Measurements from ENCODE around the gene DGCR8.

- TF ChIP-seq SP1 (IDR thresholded peaks at IDR 0.05) (no peak), BHLHE40 (IDR thresholded peaks at IDR 0.05; ENCODE audit: borderline replicate concordance) (no peak), FOXM1 (IDR thresholded peaks at IDR 0.05; ENCODE audit: borderline replicate concordance) (no peak), TARDBP (IDR thresholded peaks at IDR 0.05) (no peak), ELF4 (IDR thresholded peaks at IDR 0.05) (no peak), FOXA1 (IDR thresholded peaks at IDR 0.05) (no peak), SUZ12 (IDR thresholded peaks at IDR 0.05) (no peak), HDGF (IDR thresholded peaks at IDR 0.05; ENCODE audit: borderline replicate concordance) (no peak), ARNT (IDR thresholded peaks at IDR 0.05) (no peak), PKNOX1 (IDR thresholded peaks at IDR 0.05) (no peak), L3MBTL2 (conservative IDR thresholded peaks at IDR 0.05) (no peak), LEF1 (IDR thresholded peaks at IDR 0.05; ENCODE audit: borderline replicate concordance) (no peak), ZNF384 (IDR thresholded peaks at IDR 0.05) (no peak), FOXK2 (IDR thresholded peaks at IDR 0.05) (no peak)
Measured at GRCh38 chr22:20117633-20118299, 37.7 kb downstream of the DGCR8 start.
